Gastroesophageal sphincter (tissue), 4 donors: ENCODE results near the gene TMIGD1. TPM values are rescaled to one million over a fixed set of nuclear protein-coding genes. Genes with fewer than 3 reads are reported as not detected.
A peak's percentile ranks its signal among the peaks of the same experiment; 100 is the strongest.

ENCODE experiments used
- ATAC-seq: fragments of 150-250 bp; one replicate; pipeline ENCODE4 v1.9.1; 2016; ENCODE audit warnings: mild to moderate bottlenecking, moderate library complexity
- H3K27ac ChIP-seq, 4 donors: fragments of 200-600 bp; sonication (generic) in 3 of 4; 1 replicate in 3 of 4; 2 replicates in 1 of 4; pipeline ENCODE4 v1.5.1; 2016 to 2019
- H3K27me3 ChIP-seq: fragments of 200-600 bp; sonication (generic); one replicate; pipeline ENCODE4 v1.5.1; 2019
- H3K36me3 ChIP-seq, 2 donors: fragments of 200-600 bp; sonication (generic); one replicate each; pipeline ENCODE4 v1.5.1; 2019; ENCODE audit warnings: control low read depth in 1 of 2
- H3K4me1 ChIP-seq, 3 donors: fragments of 200-600 bp; sonication (generic); 1 replicate in 2 of 3; 2 replicates in 1 of 3; pipeline ENCODE4 v1.5.1; 2016 to 2019; ENCODE audit warnings: control low read depth in 2 of 3
- H3K4me3 ChIP-seq, 2 donors: fragments of 200-600 bp; sonication (generic); one replicate each; pipeline ENCODE4 v1.5.1; 2019; ENCODE audit warnings: mild to moderate bottlenecking in 1 of 2, moderate library complexity in 1 of 2
- H3K9me3 ChIP-seq, 3 donors: fragments of 200-600 bp; sonication (generic); one replicate each; pipeline ENCODE4 v1.5.1; 2017 to 2019; ENCODE audit warnings: control low read depth in 2 of 3
- CTCF ChIP-seq, 4 experiments: fragments of 200-600 bp in 2 of 4; fragments of 450-650 bp in 2 of 4; sonication (generic) in 1 of 4; IDR thresholded peaks; one replicate each; pipeline ENCODE4 v1.5.1; 2017 to 2019; ENCODE audit warnings: antibody characterized with exemption in 4 of 4, mild to moderate bottlenecking in 2 of 4, moderate library complexity in 2 of 4
- EP300 ChIP-seq: sonication (generic); formaldehyde crosslinking; IDR thresholded peaks from one replicate; pipeline ENCODE4 v1.6.1; 2017; ENCODE audit warnings: antibody characterized with exemption, mild to moderate bottlenecking
- POLR2A ChIP-seq, 2 donors: fragments of 450-650 bp; IDR thresholded peaks; one replicate each; pipeline ENCODE4 v1.6.1; 2017; ENCODE audit warnings: antibody characterized with exemption in 2 of 2, mild to moderate bottlenecking in 2 of 2, moderate library complexity in 1 of 2
- POLR2AphosphoS5 ChIP-seq: sonication (generic); formaldehyde crosslinking; IDR thresholded peaks from one replicate; pipeline ENCODE4 v1.6.1; 2017; ENCODE audit warnings: antibody characterized with exemption
- WGBS, 2 donors: methylation state at CpG; one replicate each; pipeline ENCODE4 v1.1.5; 2018; ENCODE audit warnings: low coverage in 1 of 2; 5-methylcytosine and 5-hydroxymethylcytosine counted together
- total RNA-seq, 4 donors: library from RNA; depleted of rRNA; stranded (reverse); fragments of >200 nt; gene quantifications; one replicate each; pipeline ENCODE4 v1.1.0, GENCODE V29; 2016

Gene TMIGD1
- total RNA-seq, 4 donors from 2014 or later: not detected

GRCh38 chr17:30369995-30370394 lies 36.1 kb upstream of the TMIGD1 start:
- no peaks in the 10 kb centered on the region for H3K36me3 ChIP-seq
- TF ChIP-seq POLR2AphosphoS5: no peak
- no peaks in the 10 kb centered on the region for H3K9me3 ChIP-seq
- no peaks in the 10 kb centered on the region for H3K27me3 ChIP-seq
- ATAC-seq: no peak
- peak overlapping the region in 3 of 4 donors; percentile 52 to 71 (median 69) for H3K27ac ChIP-seq
- H3K4me3 ChIP-seq: no peak overlapping the region
- H3K4me1 ChIP-seq: peaks cover 0 to 17% (median 0%) of the 10 kb centered on the region in 3 donors

- Histone ChIP-seq H3K27ac (peak overlapping the region in 3 of 4 donors; percentile 52 to 71 (median 69)), H3K36me3 (no peaks in the 10 kb centered on the region), H3K9me3 (no peaks in the 10 kb centered on the region), H3K27me3 (no peaks in the 10 kb centered on the region), H3K4me3 (no peak overlapping the region), H3K4me1 (peaks cover 0 to 17% (median 0%) of the 10 kb centered on the region in 3 donors)
- WGBS, 2 donors: 20 to 53% methylated on average over 8 to 12 of the region's 13 CpGs
- TF ChIP-seq POLR2AphosphoS5: no peak
- no peak for ATAC-seq
These were observed 35.3 kb upstream of the TMIGD1 start for GRCh38 chr17:30368912-30369720.

GRCh38 chr17:30366536-30366935 lies 32.7 kb upstream of the TMIGD1 start:
- Histone ChIP-seq H3K36me3 (no peaks in the 10 kb centered on the region), H3K4me1 (peaks cover 0 to 22% (median 0%) of the 10 kb centered on the region in 3 donors), H3K27me3 (no peaks in the 10 kb centered on the region), H3K9me3 (peaks cover 0 to 10% (median 0%) of the 10 kb centered on the region in 3 donors), H3K4me3 (no peak overlapping the region), H3K27ac (peak overlapping the region in 2 of 4 donors; percentile 24)
- no peak for TF ChIP-seq POLR2A (IDR thresholded peaks at IDR 0.05)
- TF ChIP-seq CTCF (IDR thresholded peaks at IDR 0.05): no peak
- TF ChIP-seq POLR2AphosphoS5: no peak
- TF ChIP-seq EP300: no peak
- no peak for ATAC-seq
- WGBS, 2 donors: 20 to 47% methylated on average over 1 to 3 of the region's 3 CpGs

- H3K4me3 ChIP-seq: no peak overlapping the region
- peaks cover 0 to 6% (median 0%) of the 10 kb centered on the region in 3 donors for H3K4me1 ChIP-seq
- WGBS, 2 donors: 50% methylated on average over 1 of the region's 1 CpG; no CpG with 5 or more reads in 1 of the 2 donors
- no peaks in the 10 kb centered on the region for H3K27me3 ChIP-seq
- H3K27ac ChIP-seq: peak overlapping the region in 2 of 4 donors; percentile 26 to 46
- peaks cover 0 to 13% (median 0%) of the 10 kb centered on the region in 3 donors for H3K9me3 ChIP-seq
- ATAC-seq: peak; percentile 80
- TF ChIP-seq CTCF (IDR thresholded peaks at IDR 0.05) (no peak), POLR2AphosphoS5 (peak; percentile 45), POLR2A (IDR thresholded peaks at IDR 0.05) (no peak), EP300 (no peak)
- H3K36me3 ChIP-seq: no peaks in the 10 kb centered on the region
These were observed 29.9 kb upstream of the TMIGD1 start for GRCh38 chr17:30363715-30364202.

- WGBS, 2 donors: 93 to 100% methylated on average over 2 to 3 of the region's 4 CpGs
- no peak for TF ChIP-seq POLR2AphosphoS5
- no peak for TF ChIP-seq EP300
- TF ChIP-seq POLR2A (IDR thresholded peaks at IDR 0.05): no peak
- no peak for TF ChIP-seq CTCF (IDR thresholded peaks at IDR 0.05)
- no peaks in the 10 kb centered on the region for H3K27me3 ChIP-seq
- H3K36me3 ChIP-seq: no peaks in the 10 kb centered on the region
- no peak overlapping the region for H3K27ac ChIP-seq
- no peak for ATAC-seq
- H3K4me1 ChIP-seq: peaks cover 0 to 6% (median 0%) of the 10 kb centered on the region in 3 donors
- H3K9me3 ChIP-seq: peaks cover 0 to 13% (median 0%) of the 10 kb centered on the region in 3 donors
- no peak overlapping the region for H3K4me3 ChIP-seq
These were observed 28.0 kb upstream of the TMIGD1 start for GRCh38 chr17:30361766-30362279.
